ENCODE results near the gene ATP8B1. TPM values are rescaled to one million over a fixed set of nuclear protein-coding genes. Genes with fewer than 3 reads are reported as not detected.

The ATP8B1 gene
- total and polyA plus RNA-seq, 2 of the 8 experiments (the other 6 are each of a cell fraction or from before 2014, with no cell fraction given): 1.1 to 4.6 TPM

GRCh38 chr18:57811477-57812125 lies 8.5 kb upstream of the ATP8B1 start:
- DNase-seq (ENCODE audit: low read depth in 1 of 2, low spot score in 2 of 2) (no peak), FAIRE-seq (no peak)
- H2AK5ac ChIP-seq (ENCODE audit: low read depth, low read length): no peak overlapping the region
- no peak for TF ChIP-seq TEAD4 (IDR thresholded peaks at IDR 0.05; ENCODE audit: low read depth, low read length)
- TF ChIP-seq CBX5 (IDR thresholded peaks at IDR 0.05; ENCODE audit: low read depth, low read length): no peak
- no peak for TF ChIP-seq MAFK (IDR thresholded peaks at IDR 0.05; ENCODE audit: low read depth, low read length)
- no peak for TF ChIP-seq RBBP5 (IDR thresholded peaks at IDR 0.05; ENCODE audit: borderline replicate concordance, low read depth, low read length)
- no peak for TF ChIP-seq JUN (IDR thresholded peaks at IDR 0.05; ENCODE audit: low read depth, low read length)
- no peak for TF ChIP-seq ASH2L (IDR thresholded peaks at IDR 0.05; ENCODE audit: low read length)
- POLR2A ChIA-PET (ENCODE audit: partially characterized antibody): no interaction called here
- no peak overlapping the region for H4K8ac ChIP-seq (ENCODE audit: extremely low read depth, insufficient read depth, low read length)
- no peaks in the 10 kb centered on the region for H3K4me1 ChIP-seq (replicated peaks in 1 of 4; ENCODE audit: control insufficient read depth in 3 of 4, insufficient read depth in 4 of 4, low read length in 3 of 4)
- no peaks in the 10 kb centered on the region for H3K9me3 ChIP-seq (ENCODE audit: insufficient read depth in 2 of 2, low read depth in 1 of 2, low read length in 1 of 2)
- no peak overlapping the region for H2BK5ac ChIP-seq (ENCODE audit: low read depth, low read length)
- H3K18ac ChIP-seq (ENCODE audit: extremely low read depth, low read length): no peak overlapping the region
- 91% methylated on average over 4 of the region's 4 CpGs; no CpG with 5 or more reads in 1 of the 2 experiments for WGBS, 2 experiments (ENCODE audit: extremely low coverage in 1 of 2, insufficient coverage in 1 of 2, insufficient read length in 1 of 2, insufficient replicate concordance in 2 of 2, low coverage in 1 of 2, low lambda C conversion rate in 2 of 2, missing lambda C conversion rate in 1 of 2)
- CTCF ChIA-PET (ENCODE audit: partially characterized antibody): interaction anchor here (1.1 kb wide), 1 partner anchor 147 kb away, joined by 5 read pairs; no protein-coding TSS in a partner anchor
- H2BK12ac ChIP-seq (ENCODE audit: low read depth, low read length): no peak overlapping the region
- no peak overlapping the region for H3K4ac ChIP-seq (replicated peaks; ENCODE audit: insufficient read length, low read depth, low read length)
- H2AFZ ChIP-seq (ENCODE audit: low read length): no peak overlapping the region
- no peaks in the 10 kb centered on the region for H4K20me1 ChIP-seq (replicated peaks in 1 of 2; ENCODE audit: control insufficient read depth in 1 of 2, insufficient read depth in 2 of 2, low read length in 2 of 2)
- H3K27ac ChIP-seq (ENCODE audit: low read depth, low read length): no peak overlapping the region
- H3K56ac ChIP-seq (replicated peaks; ENCODE audit: insufficient read length, low read depth, low read length): no peak overlapping the region
- H4K91ac ChIP-seq (replicated peaks; ENCODE audit: insufficient read length, low read length): no peak overlapping the region
- no peak overlapping the region for H3K23ac ChIP-seq (ENCODE audit: insufficient read length)
- H2BK15ac ChIP-seq (ENCODE audit: low read length): no peak overlapping the region
- no peaks in the 10 kb centered on the region for H3K79me1 ChIP-seq (ENCODE audit: low read depth, low read length)
- no peak overlapping the region for H3K4me3 ChIP-seq (ENCODE audit: extremely low read depth in 1 of 4, insufficient read depth in 2 of 4, low read depth in 3 of 4, low read length in 4 of 4)
- H3K36me3 ChIP-seq (ENCODE audit: control insufficient read depth in 2 of 4, insufficient read depth in 4 of 4, low read length in 3 of 4): no peaks in the 10 kb centered on the region
- no peak overlapping the region for H2BK120ac ChIP-seq (replicated peaks; ENCODE audit: low read depth, low read length)
- no peaks in the 10 kb centered on the region for H3K79me2 ChIP-seq (ENCODE audit: control insufficient read depth in 1 of 2, insufficient read depth in 2 of 2, low read length in 2 of 2)
- H3K14ac ChIP-seq (ENCODE audit: insufficient read length): no peak overlapping the region
- no peak overlapping the region for H2BK20ac ChIP-seq (ENCODE audit: low read length)
- no peak overlapping the region for H4K5ac ChIP-seq (ENCODE audit: insufficient read length, low read depth, low read length)
- no peaks in the 10 kb centered on the region for H3K27me3 ChIP-seq (replicated peaks in 1 of 4; ENCODE audit: control insufficient read depth in 3 of 4, extremely low read depth in 1 of 4, insufficient read depth in 3 of 4, low read length in 3 of 4)
- H3K4me2 ChIP-seq (ENCODE audit: insufficient read depth in 1 of 2, low read depth in 2 of 2, low read length in 2 of 2): no peak overlapping the region
- H3K23me2 ChIP-seq (ENCODE audit: low read depth, low read length): no peaks in the 10 kb centered on the region
- H3K9ac ChIP-seq (replicated peaks in 1 of 4; ENCODE audit: extremely low read depth in 1 of 4, low read depth in 3 of 4, low read length in 3 of 4): no peak overlapping the region

Measured in H1 (cell line).